ENCODE measurements around the gene TRMT2B. TPM values are rescaled to one million over a fixed set of nuclear protein-coding genes. Genes with fewer than 3 reads are reported as not detected.

TRMT2B gene, protein sequence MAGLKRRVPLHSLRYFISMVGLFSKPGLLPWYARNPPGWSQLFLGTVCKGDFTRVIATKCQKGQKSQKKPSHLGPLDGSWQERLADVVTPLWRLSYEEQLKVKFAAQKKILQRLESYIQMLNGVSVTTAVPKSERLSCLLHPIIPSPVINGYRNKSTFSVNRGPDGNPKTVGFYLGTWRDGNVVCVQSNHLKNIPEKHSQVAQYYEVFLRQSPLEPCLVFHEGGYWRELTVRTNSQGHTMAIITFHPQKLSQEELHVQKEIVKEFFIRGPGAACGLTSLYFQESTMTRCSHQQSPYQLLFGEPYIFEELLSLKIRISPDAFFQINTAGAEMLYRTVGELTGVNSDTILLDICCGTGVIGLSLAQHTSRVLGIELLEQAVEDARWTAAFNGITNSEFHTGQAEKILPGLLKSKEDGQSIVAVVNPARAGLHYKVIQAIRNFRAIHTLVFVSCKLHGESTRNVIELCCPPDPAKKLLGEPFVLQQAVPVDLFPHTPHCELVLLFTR
- 10 to 100 TPM in 6 of 7 donors, 1 to 10 TPM in 1; 9.9 to 18.1 (median 15.3) TPM for total RNA-seq
- polyA plus RNA-seq = 10 to 100 TPM in 1 of 2 donors, 1 to 10 TPM in 1; 8.8 to 12.9 TPM
- long read RNA-seq, donor 1, partial matches to known transcripts = 0 of 16 reads
- long read RNA-seq, donor 1, other reads (novel, unspliced or antisense) = 15 of 16 reads
- long read RNA-seq, donor 2 = 0 reads
- long read RNA-seq, donor 3, partial matches to known transcripts = 2 of 15 reads
- long read RNA-seq, donor 3, other reads (novel, unspliced or antisense) = 12 of 15 reads

GRCh38 chrX:101051549-101052302, at the start of gene TRMT2B:
TRMT2B (minus strand) TSS chrX:101052111; CDS start chrX:101042289, 9,822 bp downstream.
- DNase-seq = peak; percentile 63 to 79 (median 74)
- H3K36me3 ChIP-seq = no peaks in the 10 kb centered on the region
- no peaks in the 10 kb centered on the region for H3K9me3 ChIP-seq
- intact Hi-C loops (cut with DNase I) = no loop called here
- H3K4me3 ChIP-seq = peak within 1 kb of the TSS; percentile 50
- H3K4me1 ChIP-seq (ENCODE audit: insufficient read depth) = no peaks in the 10 kb centered on the region
- 26 to 38% (median 26%) methylated on average over 43 of the region's 43 CpGs for WGBS, 3 donors
- peak within 1 kb of the TSS; percentile 22 to 71 for H3K27ac ChIP-seq
- no peaks in the 10 kb centered on the region for H3K27me3 ChIP-seq
- TF ChIP-seq CTCF (IDR thresholded peaks at IDR 0.05) (no peak), POLR2A (IDR thresholded peaks at IDR 0.05) (no peak), EP300 (IDR thresholded peaks at IDR 0.05) (no peak)

DNA sequence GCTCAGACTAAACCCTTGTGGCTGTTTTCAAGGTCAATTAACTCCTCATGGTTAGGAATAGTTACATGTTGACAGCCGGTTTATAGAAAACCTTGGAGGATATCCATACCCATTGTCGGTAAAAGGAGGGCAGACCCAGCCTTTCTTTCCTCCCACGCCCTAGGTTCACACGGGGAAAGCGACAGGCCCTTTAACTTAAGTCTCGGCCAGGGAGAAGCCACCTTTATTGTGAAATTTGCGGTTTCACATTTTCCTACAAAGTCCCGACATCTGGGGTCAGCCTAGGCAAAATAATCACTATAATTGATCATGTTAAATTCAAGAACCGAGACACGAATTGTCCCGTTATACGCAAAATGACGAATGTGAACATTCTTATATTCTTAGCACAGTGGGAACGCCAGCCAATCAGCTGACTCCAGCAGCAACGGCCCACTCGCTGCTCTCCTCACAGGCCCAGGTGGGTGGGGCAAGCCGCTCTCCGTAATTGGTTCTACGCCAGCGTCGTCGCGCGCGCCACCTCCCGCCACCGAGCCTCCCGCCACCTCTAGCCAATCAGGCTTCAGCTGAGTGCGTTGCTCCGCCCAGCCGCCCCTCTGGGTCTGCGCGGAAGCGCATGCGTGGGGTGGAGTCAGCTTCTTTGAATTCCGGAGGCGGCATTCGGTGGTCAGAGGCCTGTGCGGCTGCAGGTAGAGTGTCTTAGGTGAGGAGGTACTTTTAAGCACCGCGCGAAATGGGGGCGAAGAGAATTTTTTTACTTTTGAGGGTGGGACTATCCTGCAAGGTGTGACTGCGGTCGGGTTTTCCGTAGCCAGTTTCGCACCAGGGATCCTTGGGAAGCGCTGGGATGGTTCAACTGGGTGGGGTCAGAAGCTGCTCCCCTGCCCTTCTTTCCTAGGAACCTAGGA, 45.9 kb upstream of the TRMT2B start, which contains the start of gene CENPI:
Gene CENPI, plus strand, starts transcription at position 659 of the 908 bp plus-strand sequence. CDS start 2,867 bp downstream, outside the sequence.
- no peaks in the 10 kb centered on the region for H3K9me3 ChIP-seq
- no peaks in the 10 kb centered on the region for H3K36me3 ChIP-seq
- no peaks in the 10 kb centered on the region for H3K27me3 ChIP-seq
- H3K27ac ChIP-seq = peak within 1 kb of the TSS in 1 of 2 donors; percentile 49
- peak; percentile 85 to 91 (median 89) for DNase-seq
- intact Hi-C loops (cut with DNase I) = no loop called here
- peak within 1 kb of the TSS; percentile 40 for H3K4me3 ChIP-seq
- peaks cover 2% of the 10 kb centered on the region for H3K4me1 ChIP-seq (ENCODE audit: insufficient read depth)
- 37 to 48% (median 45%) methylated on average over 48 of the region's 48 CpGs for WGBS, 3 donors
- peak; percentile 38 for TF ChIP-seq POLR2A (IDR thresholded peaks at IDR 0.05)
- TF ChIP-seq EP300 (IDR thresholded peaks at IDR 0.05) = no peak
- TF ChIP-seq CTCF (IDR thresholded peaks at IDR 0.05) = no peak

- no peaks in the 10 kb centered on the region for H3K4me1 ChIP-seq (ENCODE audit: insufficient read depth)
- intact Hi-C loops (cut with DNase I) = no loop called here
- no peak overlapping the region for H3K4me3 ChIP-seq
- 86 to 95% (median 89%) methylated on average over 1 of the region's 1 CpG for WGBS, 3 donors
- no peak overlapping the region for H3K27ac ChIP-seq
- TF ChIP-seq EP300 (IDR thresholded peaks at IDR 0.05) (no peak), POLR2A (IDR thresholded peaks at IDR 0.05) (no peak), CTCF (IDR thresholded peaks at IDR 0.05) (no peak)
- no peaks in the 10 kb centered on the region for H3K36me3 ChIP-seq
- H3K9me3 ChIP-seq = no peaks in the 10 kb centered on the region
- DNase-seq = no peak
- H3K27me3 ChIP-seq = no peaks in the 10 kb centered on the region
Observed at GRCh38 chrX:101091817-101092216, 39.9 kb upstream of the TRMT2B start.

All from ovary (tissue), 10 donors.